ENCODE data around the gene MYMX. TPM values are rescaled to one million over a fixed set of nuclear protein-coding genes. Genes with fewer than 3 reads are reported as not detected.

The MYMX gene
- total and polyA plus RNA-seq, 2 of the 13 experiments (the other 11 are each of a cell fraction or from before 2014, with no cell fraction given), result not detected

GRCh38 chr6:44265007-44265721 lies 48.4 kb downstream of the MYMX start, which contains the start of gene NFKBIE (continued):
- TF ChIP-seq PATZ1 (CRISPR knock-in tag; IDR thresholded peaks at IDR 0.05) (peak; percentile 99), SIN3A (IDR thresholded peaks at IDR 0.05; ENCODE audit: borderline replicate concordance, low read depth, low read length) (peak; percentile 85; the same call in 1 of the 2 replicates), ZBTB25 (CRISPR knock-in tag; IDR thresholded peaks at IDR 0.05) (no peak), RXRB (CRISPR knock-in tag; IDR thresholded peaks at IDR 0.05; ENCODE audit: borderline replicate concordance) (peak; percentile 9; the same call in 1 of the 2 replicates), ONECUT2 (CRISPR knock-in tag; IDR thresholded peaks at IDR 0.05) (no peak), ZNF251 (CRISPR knock-in tag; IDR thresholded peaks at IDR 0.05) (no peak), ZNF382 (CRISPR knock-in tag; IDR thresholded peaks at IDR 0.05; ENCODE audit: borderline replicate concordance) (no peak), ZNF609 (CRISPR knock-in tag; IDR thresholded peaks at IDR 0.05; ENCODE audit: borderline replicate concordance) (no peak; the same call in 1 of the 2 replicates), MEIS2 (CRISPR knock-in tag; IDR thresholded peaks at IDR 0.05) (peak; percentile 72), WIZ (CRISPR knock-in tag; IDR thresholded peaks at IDR 0.05) (no peak), ZNF569 (CRISPR knock-in tag; IDR thresholded peaks at IDR 0.05; ENCODE audit: borderline replicate concordance) (no peak), ZFP41 (CRISPR knock-in tag; IDR thresholded peaks at IDR 0.05; ENCODE audit: borderline replicate concordance) (peak; percentile 93; the same call in 1 of the 2 replicates), ZNF615 (CRISPR knock-in tag; IDR thresholded peaks at IDR 0.05; ENCODE audit: borderline replicate concordance) (no peak), ZNF180 (CRISPR knock-in tag; IDR thresholded peaks at IDR 0.05; ENCODE audit: borderline replicate concordance, low read depth) (no peak), NFKB2 (CRISPR knock-in tag; IDR thresholded peaks at IDR 0.05; ENCODE audit: borderline replicate concordance) (peak; percentile 81; the same call in 1 of the 2 replicates), MAX (IDR thresholded peaks at IDR 0.05) (peak; percentile 69)
